MM.1S (cell line): Measurements from ENCODE around the gene CMTM2.

ENCODE experiments used
- DNase-seq: peaks from one replicate; pipeline ENCODE4 v3.0.0-alpha.2; 2015
- H2AFZ ChIP-seq: fragments of 300-600 bp; sonication (generic); 2 replicates; pipeline ENCODE4 v1.6.0; 2016; ENCODE audit warnings: antibody characterized with exemption, low read length
- H3F3A ChIP-seq: fragments of 300-600 bp; sonication (generic); 2 replicates; pipeline ENCODE4 v1.6.1; 2016; ENCODE audit warnings: mild to moderate bottlenecking, antibody characterized with exemption, low read length, moderate library complexity, mixed read lengths; ENCODE audit not compliant: insufficient read depth
- H3K27ac ChIP-seq: fragments of 300-600 bp; sonication (generic); 2 replicates; pipeline ENCODE4 v1.5.1; 2016; ENCODE audit warnings: mild to moderate bottlenecking, low read length
- H3K27me3 ChIP-seq: fragments of 300-600 bp; sonication (generic); replicated peaks from 2 replicates; pipeline ENCODE4 v1.6.0; 2016; ENCODE audit warnings: low read length; ENCODE audit not compliant: insufficient read depth
- H3K36me3 ChIP-seq: fragments of 300-600 bp; sonication (generic); replicated peaks from 2 replicates; pipeline ENCODE4 v1.6.1; 2016; ENCODE audit warnings: mild to moderate bottlenecking, low read length, mixed read lengths; ENCODE audit not compliant: insufficient read depth
- H3K4me1 ChIP-seq: fragments of 300-600 bp; sonication (generic); 2 replicates; pipeline ENCODE4 v1.6.1; 2016; ENCODE audit warnings: low read length, mixed read lengths
- H3K4me2 ChIP-seq: fragments of 300-600 bp; sonication (generic); 2 replicates; pipeline ENCODE4 v1.6.0; 2016; ENCODE audit warnings: low read depth, low read length
- H3K4me3 ChIP-seq: fragments of 300-600 bp; sonication (generic); 2 replicates; pipeline ENCODE4 v1.5.1; 2016; ENCODE audit warnings: low read length, mixed read lengths
- H3K79me2 ChIP-seq: fragments of 300-600 bp; sonication (generic); 2 replicates; pipeline ENCODE4 v1.6.1; 2016; ENCODE audit warnings: mixed run types, low read length, mixed read lengths
- H3K9ac ChIP-seq: fragments of 300-600 bp; sonication (generic); 2 replicates; pipeline ENCODE4 v1.6.1; 2016; ENCODE audit warnings: low read length, mixed read lengths
- H3K9me2 ChIP-seq: fragments of 300-600 bp; sonication (generic); replicated peaks from 2 replicates; pipeline ENCODE4 v1.6.1; 2016; ENCODE audit warnings: mild to moderate bottlenecking, low read length, mixed read lengths; ENCODE audit not compliant: insufficient read depth
- H3K9me3 ChIP-seq: fragments of 300-600 bp; sonication (generic); replicated peaks from 2 replicates; pipeline ENCODE4 v1.6.1; 2016; ENCODE audit warnings: mild to moderate bottlenecking, low read length, mixed read lengths; ENCODE audit not compliant: insufficient read depth
- H4K20me1 ChIP-seq: fragments of 300-600 bp; sonication (generic); 2 replicates; pipeline ENCODE4 v1.6.1; 2016; ENCODE audit warnings: mild to moderate bottlenecking, low read length, moderate library complexity, mixed read lengths; ENCODE audit not compliant: insufficient read depth
- EZH2 ChIP-seq: fragments of 300-600 bp; sonication (generic); optimal IDR thresholded peaks from 2 replicates; pipeline ENCODE3; 2017; ENCODE audit warnings: low read depth, mild to moderate bottlenecking, antibody characterized with exemption, low read length, mixed read lengths
- EZH2phosphoT487 ChIP-seq: fragments of 300-600 bp; sonication (generic); IDR thresholded peaks from 2 replicates; pipeline ENCODE4 v1.6.1; 2018; ENCODE audit warnings: antibody characterized with exemption, low read length
- TF ChIP-seq, protein P1 (sequence below): fragments of 300-600 bp; sonication (generic); IDR thresholded peaks from 2 replicates; pipeline ENCODE4 v1.5.1; 2016; ENCODE audit warnings: antibody characterized with exemption, low read length, mixed read lengths

CMTM2 gene

DNA sequence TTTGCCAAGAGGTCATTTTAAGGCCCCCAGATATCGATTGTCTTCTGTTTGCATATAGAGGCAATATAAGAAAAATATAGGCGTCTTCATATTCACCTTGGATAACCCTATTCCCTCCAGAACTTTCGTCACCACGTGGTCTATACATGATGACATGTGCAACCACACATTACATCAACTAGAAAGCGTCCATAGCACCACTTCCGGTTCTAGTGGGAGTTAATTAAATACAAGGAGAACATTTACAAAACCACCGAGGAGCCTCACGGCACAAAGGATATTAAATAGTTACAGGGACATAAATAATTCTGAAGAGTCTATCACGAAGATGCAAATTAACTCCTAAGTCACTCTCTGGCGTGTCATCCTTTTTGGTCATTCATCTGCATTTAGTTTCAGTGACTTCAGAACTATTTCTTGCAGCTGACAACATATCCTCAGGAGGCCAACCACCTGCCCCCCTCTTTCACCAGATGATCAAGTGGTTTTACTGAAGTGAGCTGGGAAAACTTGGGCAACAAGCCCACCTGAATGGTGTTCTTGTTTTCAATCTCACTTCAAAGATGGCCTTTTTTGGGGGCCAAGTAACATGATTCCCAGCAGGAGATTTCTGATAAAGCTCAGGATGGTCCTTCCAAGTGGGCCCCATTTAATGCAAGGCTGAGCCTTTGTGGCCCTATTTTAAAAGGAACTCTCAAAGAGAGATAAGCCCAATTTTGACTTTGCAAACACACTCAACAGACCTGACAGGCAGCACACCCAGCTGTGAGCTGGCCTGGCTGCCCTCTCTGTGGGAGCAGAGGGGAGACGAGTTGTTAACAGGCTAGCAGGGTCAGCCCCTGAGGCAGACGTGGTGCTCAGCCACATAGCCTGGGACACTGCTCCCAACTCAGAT lies 40.5 kb downstream of the CMTM2 start:
- no peaks in the 10 kb centered on the region for H3K36me3 ChIP-seq

GRCh38 chr16:66620429-66620795 lies 41.1 kb downstream of the CMTM2 start:
- DNase-seq: no peak
- Histone ChIP-seq H3K27ac (no peak overlapping the region), H3K9ac (no peak overlapping the region), H3K4me3 (no peak overlapping the region), H3K27me3 (no peaks in the 10 kb centered on the region), H3K9me3 (no peaks in the 10 kb centered on the region), H3K9me2 (no peaks in the 10 kb centered on the region), H3F3A (no peaks in the 10 kb centered on the region), H2AFZ (no peak overlapping the region), H3K79me2 (no peaks in the 10 kb centered on the region), H3K4me2 (no peak overlapping the region), H3K36me3 (no peaks in the 10 kb centered on the region), H4K20me1 (no peaks in the 10 kb centered on the region), H3K4me1 (no peaks in the 10 kb centered on the region)
- TF ChIP-seq EZH2phosphoT487: no peak
- no peak for TF ChIP-seq EZH2
- TF ChIP-seq, protein P1, sequence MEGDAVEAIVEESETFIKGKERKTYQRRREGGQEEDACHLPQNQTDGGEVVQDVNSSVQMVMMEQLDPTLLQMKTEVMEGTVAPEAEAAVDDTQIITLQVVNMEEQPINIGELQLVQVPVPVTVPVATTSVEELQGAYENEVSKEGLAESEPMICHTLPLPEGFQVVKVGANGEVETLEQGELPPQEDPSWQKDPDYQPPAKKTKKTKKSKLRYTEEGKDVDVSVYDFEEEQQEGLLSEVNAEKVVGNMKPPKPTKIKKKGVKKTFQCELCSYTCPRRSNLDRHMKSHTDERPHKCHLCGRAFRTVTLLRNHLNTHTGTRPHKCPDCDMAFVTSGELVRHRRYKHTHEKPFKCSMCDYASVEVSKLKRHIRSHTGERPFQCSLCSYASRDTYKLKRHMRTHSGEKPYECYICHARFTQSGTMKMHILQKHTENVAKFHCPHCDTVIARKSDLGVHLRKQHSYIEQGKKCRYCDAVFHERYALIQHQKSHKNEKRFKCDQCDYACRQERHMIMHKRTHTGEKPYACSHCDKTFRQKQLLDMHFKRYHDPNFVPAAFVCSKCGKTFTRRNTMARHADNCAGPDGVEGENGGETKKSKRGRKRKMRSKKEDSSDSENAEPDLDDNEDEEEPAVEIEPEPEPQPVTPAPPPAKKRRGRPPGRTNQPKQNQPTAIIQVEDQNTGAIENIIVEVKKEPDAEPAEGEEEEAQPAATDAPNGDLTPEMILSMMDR: no peak

More for the DNA sequence above, 40.5 kb downstream of the CMTM2 start:
- no peak overlapping the region for H3K9ac ChIP-seq
- H3K4me2 ChIP-seq: no peak overlapping the region
- no peaks in the 10 kb centered on the region for H3F3A ChIP-seq
- no peak overlapping the region for H2AFZ ChIP-seq
- H3K9me3 ChIP-seq: no peaks in the 10 kb centered on the region
- no peaks in the 10 kb centered on the region for H3K9me2 ChIP-seq
- DNase-seq: no peak
- H3K79me2 ChIP-seq: no peaks in the 10 kb centered on the region
- TF ChIP-seq, protein P1: no peak
- TF ChIP-seq EZH2phosphoT487 (no peak), EZH2 (no peak)
- no peaks in the 10 kb centered on the region for H3K27me3 ChIP-seq
- no peaks in the 10 kb centered on the region for H3K4me1 ChIP-seq
- no peaks in the 10 kb centered on the region for H4K20me1 ChIP-seq
- H3K4me3 ChIP-seq: no peak overlapping the region
- H3K27ac ChIP-seq: no peak overlapping the region

DNA sequence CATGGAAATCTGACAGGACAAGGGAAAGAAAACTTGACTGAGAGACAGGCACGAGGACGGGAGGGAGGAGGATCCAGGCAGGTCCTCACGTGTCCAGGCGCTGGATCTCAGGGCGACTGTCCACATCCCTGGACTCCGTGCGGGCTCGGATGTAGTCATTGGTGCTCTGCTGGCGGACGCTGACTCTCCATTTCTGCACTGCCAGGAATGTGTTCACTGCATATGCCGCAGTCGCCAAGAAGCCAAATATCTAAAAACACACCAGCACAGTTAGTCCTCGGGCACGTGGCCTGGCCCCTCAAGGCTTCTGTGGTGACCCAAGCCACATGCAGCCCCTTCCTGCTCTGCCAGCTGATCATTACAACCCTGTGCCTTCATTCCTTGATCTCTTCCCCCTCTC lies 42.7 kb downstream of the CMTM2 start:
- Histone ChIP-seq H3K36me3 (no peaks in the 10 kb centered on the region), H4K20me1 (no peaks in the 10 kb centered on the region), H3K27ac (no peak overlapping the region), H2AFZ (no peak overlapping the region), H3K9me2 (no peaks in the 10 kb centered on the region), H3K4me3 (no peak overlapping the region), H3K4me1 (no peaks in the 10 kb centered on the region), H3K27me3 (no peaks in the 10 kb centered on the region), H3K4me2 (no peak overlapping the region), H3K9ac (no peak overlapping the region), H3F3A (no peaks in the 10 kb centered on the region), H3K79me2 (no peaks in the 10 kb centered on the region), H3K9me3 (no peaks in the 10 kb centered on the region)
- no peak for DNase-seq
- TF ChIP-seq EZH2: no peak
- TF ChIP-seq, protein P1: no peak
- TF ChIP-seq EZH2phosphoT487: no peak
